Glomerular visceral epithelial cell (primary cell): Measurements from ENCODE around the gene ADCY10.
"Not testable (repeated sequence)": the region's sequence is repeated elsewhere in the genome, so short reads cannot be mapped to it uniquely, and the experiment has no call there.

Experiments
- DNase-seq: peaks from one replicate; pipeline ENCODE4 v3.0.0-alpha.2; 2016; ENCODE audit errors: extremely low spot score

The ADCY10 gene

GRCh38 chr1:167808690-167809089 lies 105.2 kb downstream of the ADCY10 start:
- DNase-seq = no peak

- no peak for DNase-seq
Measured at GRCh38 chr1:167808104-167808503, 105.8 kb downstream of the ADCY10 start.

- not testable (repeated sequence) for DNase-seq
Measured at GRCh38 chr1:167806676-167807075, 107.3 kb downstream of the ADCY10 start.

- not testable (repeated sequence) for DNase-seq
Measured at GRCh38 chr1:167806235-167806634, 107.7 kb downstream of the ADCY10 start.

- DNase-seq = no peak
Measured at GRCh38 chr1:167805041-167805556, 108.8 kb downstream of the ADCY10 start.

GRCh38 chr1:167803358-167804207 lies 110.4 kb downstream of the ADCY10 start:
- DNase-seq = peak; percentile 95

- no peak for DNase-seq
Measured at GRCh38 chr1:167802235-167802634, 111.7 kb downstream of the ADCY10 start.

- no peak for DNase-seq
Measured at GRCh38 chr1:167800251-167800650, 113.7 kb downstream of the ADCY10 start.

- no peak for DNase-seq
Measured at GRCh38 chr1:167799747-167800146, 114.2 kb downstream of the ADCY10 start.

GRCh38 chr1:167798952-167799351 lies 115.0 kb downstream of the ADCY10 start:
- peak; percentile 27 for DNase-seq

GRCh38 chr1:167797015-167797414 lies 116.9 kb downstream of the ADCY10 start:
- peak; percentile 96 for DNase-seq

- no peak for DNase-seq
Measured at GRCh38 chr1:167795810-167796740, 117.9 kb downstream of the ADCY10 start.

- no peak for DNase-seq
Measured at GRCh38 chr1:167794043-167794442, 119.9 kb downstream of the ADCY10 start.

- DNase-seq = no peak
Measured at GRCh38 chr1:167792188-167792565, 121.8 kb downstream of the ADCY10 start.

- peak; percentile 84 for DNase-seq
Measured at GRCh38 chr1:167791281-167792187, 122.4 kb downstream of the ADCY10 start.

- DNase-seq = peak; percentile 66
Measured at GRCh38 chr1:167790117-167790516, 123.8 kb downstream of the ADCY10 start.

- DNase-seq = peak; percentile 21
Measured at GRCh38 chr1:167789501-167789900, 124.4 kb downstream of the ADCY10 start.

- no peak for DNase-seq
Measured at GRCh38 chr1:167786502-167786901, 127.4 kb downstream of the ADCY10 start.

- DNase-seq = no peak
Measured at GRCh38 chr1:167784876-167785550, 128.9 kb downstream of the ADCY10 start.

- no peak for DNase-seq
Measured at GRCh38 chr1:167782946-167783345, 131.0 kb downstream of the ADCY10 start.

- DNase-seq = no peak
Measured at GRCh38 chr1:167781558-167781957, 132.4 kb downstream of the ADCY10 start.
